ENCODE measurements around the gene SCAPER.

SCAPER gene

DNA sequence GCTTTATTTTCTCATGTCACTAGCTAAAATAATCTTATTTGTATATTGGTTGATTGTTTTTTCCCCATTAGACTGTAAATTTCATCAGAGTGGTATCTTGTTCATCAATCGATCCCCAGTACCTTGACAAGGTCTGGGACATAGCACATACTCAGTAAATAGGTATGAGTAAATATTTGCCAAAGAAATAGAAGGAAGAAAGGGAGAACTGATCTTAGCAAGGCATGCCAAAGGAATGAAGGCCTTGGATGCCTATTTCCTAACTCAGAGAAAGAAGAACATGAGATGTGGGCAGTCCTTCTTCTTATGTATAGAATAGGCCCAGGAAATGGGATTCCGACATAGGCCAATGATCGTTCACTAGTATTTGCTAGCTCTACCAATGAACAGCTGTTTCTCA is 513.8 kb downstream of the SCAPER start:
- no peak overlapping the region for H3K27ac ChIP-seq (ENCODE audit: low read depth, low read length)
- no peak overlapping the region for H4K5ac ChIP-seq (ENCODE audit: low read length)
- H3K4me3 ChIP-seq (ENCODE audit: low read length) = no peak overlapping the region
- H3K27me3 ChIP-seq (ENCODE audit: insufficient read depth, low read length, poor library complexity) = no peaks in the 10 kb centered on the region
- no peak for DNase-seq
- H2AK5ac ChIP-seq (ENCODE audit: low read length) = no peak overlapping the region
- H3K79me2 ChIP-seq (ENCODE audit: control insufficient read depth, insufficient read depth, low read length) = no peaks in the 10 kb centered on the region
- H3K23ac ChIP-seq (ENCODE audit: low read length) = no peak overlapping the region
- H3K9ac ChIP-seq (ENCODE audit: low read length) = no peak overlapping the region
- no peaks in the 10 kb centered on the region for H3K79me1 ChIP-seq (ENCODE audit: low read length)
- H4K8ac ChIP-seq (ENCODE audit: low read depth, low read length) = no peak overlapping the region
- peaks cover 5% of the 10 kb centered on the region for H3K4me1 ChIP-seq (ENCODE audit: control insufficient read depth, low read depth, low read length)
- WGBS (ENCODE audit: extremely low coverage, insufficient coverage, low lambda C conversion rate) = no CpG with 5 or more reads among the region's 3 CpGs
- H3K56ac ChIP-seq (ENCODE audit: low read length) = no peak overlapping the region
- H3K4ac ChIP-seq (ENCODE audit: low read depth, low read length) = no peak overlapping the region
- no peak overlapping the region for H3K4me2 ChIP-seq (ENCODE audit: low read length)
- no peak overlapping the region for H2BK5ac ChIP-seq (ENCODE audit: low read length)
- no peak overlapping the region for H2BK120ac ChIP-seq (ENCODE audit: low read depth, low read length)
- no peaks in the 10 kb centered on the region for H3K36me3 ChIP-seq (ENCODE audit: control insufficient read depth, insufficient read depth, low read length)
- no peak overlapping the region for H2BK15ac ChIP-seq (replicated peaks; ENCODE audit: low read depth)
- H3K18ac ChIP-seq (ENCODE audit: low read length) = no peak overlapping the region

DNA sequence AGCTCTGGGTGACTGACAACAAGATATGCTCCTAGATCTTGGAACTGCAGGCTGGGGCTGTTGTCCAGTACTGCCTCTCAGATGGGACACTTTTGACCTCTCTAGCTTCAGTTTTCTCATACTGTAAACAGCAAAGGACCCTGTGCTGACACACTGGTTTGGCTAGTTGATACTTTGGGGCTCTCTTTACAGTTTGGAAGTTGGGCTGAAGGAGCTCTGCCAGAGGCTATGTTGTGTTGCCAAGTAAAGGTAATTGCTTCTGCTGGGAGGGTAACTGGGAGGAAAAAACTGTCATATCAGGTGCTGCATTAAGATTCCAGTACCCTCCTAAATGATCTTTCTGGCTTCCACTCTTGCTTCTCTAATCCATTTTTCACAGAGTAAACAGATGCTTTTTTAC is 514.6 kb downstream of the SCAPER start:
- no peak overlapping the region for H3K4me2 ChIP-seq (ENCODE audit: low read length)
- H3K4me3 ChIP-seq (ENCODE audit: low read length) = no peak overlapping the region
- peaks cover 5% of the 10 kb centered on the region for H3K4me1 ChIP-seq (ENCODE audit: control insufficient read depth, low read depth, low read length)
- no peak overlapping the region for H4K8ac ChIP-seq (ENCODE audit: low read depth, low read length)
- H3K23ac ChIP-seq (ENCODE audit: low read length) = no peak overlapping the region
- no peak overlapping the region for H3K56ac ChIP-seq (ENCODE audit: low read length)
- no peak overlapping the region for H3K4ac ChIP-seq (ENCODE audit: low read depth, low read length)
- H2BK120ac ChIP-seq (ENCODE audit: low read depth, low read length) = no peak overlapping the region
- H3K36me3 ChIP-seq (ENCODE audit: control insufficient read depth, insufficient read depth, low read length) = no peaks in the 10 kb centered on the region
- H3K9ac ChIP-seq (ENCODE audit: low read length) = no peak overlapping the region
- H2BK5ac ChIP-seq (ENCODE audit: low read length) = no peak overlapping the region
- H2BK15ac ChIP-seq (replicated peaks; ENCODE audit: low read depth) = no peak overlapping the region
- H2AK5ac ChIP-seq (ENCODE audit: low read length) = no peak overlapping the region
- no peaks in the 10 kb centered on the region for H3K79me1 ChIP-seq (ENCODE audit: low read length)
- no peak overlapping the region for H3K18ac ChIP-seq (ENCODE audit: low read length)
- no peaks in the 10 kb centered on the region for H3K27me3 ChIP-seq (ENCODE audit: insufficient read depth, low read length, poor library complexity)
- no peak overlapping the region for H3K27ac ChIP-seq (ENCODE audit: low read depth, low read length)
- no peaks in the 10 kb centered on the region for H3K79me2 ChIP-seq (ENCODE audit: control insufficient read depth, insufficient read depth, low read length)
- no peak overlapping the region for H4K5ac ChIP-seq (ENCODE audit: low read length)
- DNase-seq = no peak

DNA sequence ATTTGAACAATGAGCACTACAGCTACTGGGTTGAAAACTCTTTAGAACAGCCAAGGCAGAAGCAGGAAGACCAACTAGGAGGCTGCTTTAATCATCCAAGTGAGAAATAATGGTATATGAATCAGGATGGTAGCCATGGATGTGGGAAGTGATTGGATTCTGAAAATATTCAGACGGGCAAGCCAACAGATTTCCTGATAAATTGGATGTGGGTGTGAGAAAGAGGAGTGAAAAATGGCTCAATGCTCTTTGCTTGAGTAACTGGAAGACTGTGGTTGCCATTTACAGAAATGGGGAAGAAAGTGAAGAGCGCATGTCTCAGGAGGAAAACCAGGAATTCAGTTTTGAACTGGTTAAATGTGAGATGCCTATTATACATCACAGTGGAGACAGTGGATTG is 518.2 kb downstream of the SCAPER start:
- Histone ChIP-seq H2AK5ac (ENCODE audit: low read length) (no peak overlapping the region), H2BK5ac (ENCODE audit: low read length) (no peak overlapping the region), H2BK15ac (replicated peaks; ENCODE audit: low read depth) (no peak overlapping the region), H3K4me2 (ENCODE audit: low read length) (no peak overlapping the region), H3K4ac (ENCODE audit: low read depth, low read length) (no peak overlapping the region), H3K18ac (ENCODE audit: low read length) (no peak overlapping the region), H3K56ac (ENCODE audit: low read length) (no peak overlapping the region), H3K4me3 (ENCODE audit: low read length) (no peak overlapping the region), H3K9ac (ENCODE audit: low read length) (no peak overlapping the region), H3K27me3 (ENCODE audit: insufficient read depth, low read length, poor library complexity) (no peaks in the 10 kb centered on the region), H3K36me3 (ENCODE audit: control insufficient read depth, insufficient read depth, low read length) (no peaks in the 10 kb centered on the region), H4K8ac (ENCODE audit: low read depth, low read length) (no peak overlapping the region), H3K4me1 (ENCODE audit: control insufficient read depth, low read depth, low read length) (no peaks in the 10 kb centered on the region), H3K79me1 (ENCODE audit: low read length) (no peaks in the 10 kb centered on the region), H3K79me2 (ENCODE audit: control insufficient read depth, insufficient read depth, low read length) (no peaks in the 10 kb centered on the region), H4K5ac (ENCODE audit: low read length) (no peak overlapping the region), H2BK120ac (ENCODE audit: low read depth, low read length) (no peak overlapping the region), H3K27ac (ENCODE audit: low read depth, low read length) (no peak overlapping the region), H3K23ac (ENCODE audit: low read length) (no peak overlapping the region)
- no CpG with 5 or more reads among the region's 2 CpGs for WGBS (ENCODE audit: extremely low coverage, insufficient coverage, low lambda C conversion rate)
- DNase-seq = no peak

DNA sequence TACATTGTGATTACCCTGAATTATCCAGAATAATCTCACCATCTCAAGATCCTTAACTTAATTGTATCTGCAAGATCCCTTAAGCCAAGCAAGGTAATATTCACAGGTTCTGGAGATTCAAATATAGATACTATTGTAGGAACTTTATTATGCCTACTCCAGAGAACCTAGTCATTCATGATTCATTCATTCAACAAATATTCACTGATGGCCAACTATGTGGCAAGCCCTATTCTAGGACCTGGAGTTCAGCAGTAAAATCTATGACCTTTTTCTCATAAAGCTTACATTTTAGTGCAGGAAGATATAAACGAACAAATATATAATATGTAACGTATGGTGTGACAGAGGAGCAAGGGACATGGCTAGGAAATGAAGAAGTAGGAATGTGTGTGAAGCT is 519.0 kb downstream of the SCAPER start:
- WGBS (ENCODE audit: extremely low coverage, insufficient coverage, low lambda C conversion rate) = no CpG with 5 or more reads among the region's 2 CpGs
- Histone ChIP-seq H3K18ac (ENCODE audit: low read length) (no peak overlapping the region), H2BK15ac (replicated peaks; ENCODE audit: low read depth) (no peak overlapping the region), H3K4me2 (ENCODE audit: low read length) (no peak overlapping the region), H3K23ac (ENCODE audit: low read length) (no peak overlapping the region), H4K5ac (ENCODE audit: low read length) (no peak overlapping the region), H3K79me2 (ENCODE audit: control insufficient read depth, insufficient read depth, low read length) (no peaks in the 10 kb centered on the region), H2AK5ac (ENCODE audit: low read length) (no peak overlapping the region), H3K36me3 (ENCODE audit: control insufficient read depth, insufficient read depth, low read length) (no peaks in the 10 kb centered on the region), H3K27me3 (ENCODE audit: insufficient read depth, low read length, poor library complexity) (no peaks in the 10 kb centered on the region), H2BK5ac (ENCODE audit: low read length) (no peak overlapping the region), H3K79me1 (ENCODE audit: low read length) (no peaks in the 10 kb centered on the region), H3K27ac (ENCODE audit: low read depth, low read length) (no peak overlapping the region), H3K9ac (ENCODE audit: low read length) (no peak overlapping the region), H4K8ac (ENCODE audit: low read depth, low read length) (no peak overlapping the region), H3K56ac (ENCODE audit: low read length) (no peak overlapping the region), H3K4me3 (ENCODE audit: low read length) (no peak overlapping the region), H2BK120ac (ENCODE audit: low read depth, low read length) (no peak overlapping the region), H3K4ac (ENCODE audit: low read depth, low read length) (no peak overlapping the region), H3K4me1 (ENCODE audit: control insufficient read depth, low read depth, low read length) (no peaks in the 10 kb centered on the region)
- no peak for DNase-seq

GRCh38 chr15:76384409-76384808 is 520.7 kb downstream of the SCAPER start:
- Histone ChIP-seq H3K56ac (ENCODE audit: low read length) (no peak overlapping the region), H3K9ac (ENCODE audit: low read length) (no peak overlapping the region), H4K5ac (ENCODE audit: low read length) (no peak overlapping the region), H3K4me3 (ENCODE audit: low read length) (no peak overlapping the region), H2AK5ac (ENCODE audit: low read length) (no peak overlapping the region), H3K18ac (ENCODE audit: low read length) (no peak overlapping the region), H3K36me3 (ENCODE audit: control insufficient read depth, insufficient read depth, low read length) (no peaks in the 10 kb centered on the region), H2BK5ac (ENCODE audit: low read length) (no peak overlapping the region), H3K79me2 (ENCODE audit: control insufficient read depth, insufficient read depth, low read length) (no peaks in the 10 kb centered on the region), H2BK120ac (ENCODE audit: low read depth, low read length) (no peak overlapping the region), H3K27ac (ENCODE audit: low read depth, low read length) (no peak overlapping the region), H4K8ac (ENCODE audit: low read depth, low read length) (no peak overlapping the region), H3K4ac (ENCODE audit: low read depth, low read length) (no peak overlapping the region), H3K79me1 (ENCODE audit: low read length) (no peaks in the 10 kb centered on the region), H3K27me3 (ENCODE audit: insufficient read depth, low read length, poor library complexity) (no peaks in the 10 kb centered on the region), H3K4me2 (ENCODE audit: low read length) (no peak overlapping the region), H2BK15ac (replicated peaks; ENCODE audit: low read depth) (no peak overlapping the region), H3K4me1 (ENCODE audit: control insufficient read depth, low read depth, low read length) (no peaks in the 10 kb centered on the region), H3K23ac (ENCODE audit: low read length) (no peak overlapping the region)
- DNase-seq = no peak
- no CpG with 5 or more reads among the region's 2 CpGs for WGBS (ENCODE audit: extremely low coverage, insufficient coverage, low lambda C conversion rate)

- no peaks in the 10 kb centered on the region for H3K27me3 ChIP-seq (ENCODE audit: insufficient read depth, low read length, poor library complexity)
- H4K8ac ChIP-seq (ENCODE audit: low read depth, low read length) = no peak overlapping the region
- no peak for DNase-seq
- no peaks in the 10 kb centered on the region for H3K79me2 ChIP-seq (ENCODE audit: control insufficient read depth, insufficient read depth, low read length)
- no peak overlapping the region for H2AK5ac ChIP-seq (ENCODE audit: low read length)
- no peak overlapping the region for H3K4ac ChIP-seq (ENCODE audit: low read depth, low read length)
- WGBS (ENCODE audit: extremely low coverage, insufficient coverage, low lambda C conversion rate) = no CpG with 5 or more reads among the region's 2 CpGs
- no peak overlapping the region for H3K4me2 ChIP-seq (ENCODE audit: low read length)
- no peak overlapping the region for H2BK120ac ChIP-seq (ENCODE audit: low read depth, low read length)
- H4K5ac ChIP-seq (ENCODE audit: low read length) = no peak overlapping the region
- no peak overlapping the region for H3K23ac ChIP-seq (ENCODE audit: low read length)
- H3K79me1 ChIP-seq (ENCODE audit: low read length) = no peaks in the 10 kb centered on the region
- no peak overlapping the region for H3K56ac ChIP-seq (ENCODE audit: low read length)
- no peak overlapping the region for H3K27ac ChIP-seq (ENCODE audit: low read depth, low read length)
- H3K9ac ChIP-seq (ENCODE audit: low read length) = no peak overlapping the region
- no peak overlapping the region for H2BK5ac ChIP-seq (ENCODE audit: low read length)
- no peaks in the 10 kb centered on the region for H3K4me1 ChIP-seq (ENCODE audit: control insufficient read depth, low read depth, low read length)
- H3K4me3 ChIP-seq (ENCODE audit: low read length) = no peak overlapping the region
- no peaks in the 10 kb centered on the region for H3K36me3 ChIP-seq (ENCODE audit: control insufficient read depth, insufficient read depth, low read length)
- no peak overlapping the region for H2BK15ac ChIP-seq (replicated peaks; ENCODE audit: low read depth)
- H3K18ac ChIP-seq (ENCODE audit: low read length) = no peak overlapping the region
Observed at GRCh38 chr15:76382987-76383728, 522.0 kb downstream of the SCAPER start.

Data from mesendoderm (in vitro differentiated cells).